HCT116 (cell line): ENCODE measurements around the gene MFN1. TPM values are rescaled to one million over a fixed set of nuclear protein-coding genes. Genes with fewer than 3 reads are reported as not detected.

ENCODE experiments used
- ATAC-seq: fragments of 200-7000 bp; cut with Tn5 transposase; 2 replicates; pipeline ENCODE4 v1.9.1; 2020; ENCODE audit warnings: mild to moderate bottlenecking, moderate library complexity
- BruUV-seq: library from RNA; stranded (reverse); fragments of 400-500 nt; replicated peaks from 2 replicates; lab custom pipeline; 2021; lab: Mats Ljungman, UMichigan
- CTCF ChIA-PET: fragments of 300-600 bp; sonication (Branson Sonifier 250); formaldehyde crosslinking; loops from one replicate; lab custom pipeline; 2021; ENCODE audit warnings: antibody characterized with exemption; lab: Charles Lee
- POLR2A ChIA-PET: fragments of 300-600, 350-600 bp; sonication (Branson Sonifier 250); formaldehyde crosslinking; loops from one replicate; lab custom pipeline; 2021; ENCODE audit warnings: antibody characterized with exemption; lab: Charles Lee
- RAD21 ChIA-PET, 2 experiments: fragments of 300-600 bp; sonication (Branson Sonifier 250); formaldehyde crosslinking; loops; one replicate each; lab custom pipeline; 2023; ENCODE audit warnings: low total read pairs in 2 of 2; ENCODE audit not compliant: uncharacterized antibody in 2 of 2, unreplicated experiment in 2 of 2, low non-redundant PET in 1 of 2; lab: Charles Lee
- DNase-seq: peaks from one replicate; pipeline ENCODE4 v3.0.0-alpha.2; 2010; ENCODE audit warnings: low read depth, low spot score
- H2AFZ ChIP-seq: fragments of 200-600 bp; shearing (Covaris generic), sonication (generic); 2 replicates; pipeline ENCODE4 v1.6.1; 2017; ENCODE audit warnings: low read depth, mixed run types, mixed read lengths, antibody characterized with exemption, low read length; ENCODE audit not compliant: poor library complexity, severe bottlenecking
- H3K27ac ChIP-seq: 2 replicates; pipeline ENCODE4 v1.5.1; 2012; ENCODE audit warnings: low read depth, low read length
- H3K27me3 ChIP-seq: fragments of 200-600 bp; sonication (generic); 2 replicates; pipeline ENCODE4 v1.6.1; 2016; ENCODE audit warnings: mixed run types, low read length, mixed read lengths; ENCODE audit not compliant: insufficient read depth
- H3K36me3 ChIP-seq, 2 experiments: fragments of 200-500 bp in 1 of 2; fragments of 200-600 bp in 1 of 2; sonication (Bioruptor generic) in 1 of 2; sonication (generic) in 1 of 2; 2 replicates each; pipeline versions ENCODE4 v1.5.1 to v1.6.1; 2014 to 2016; ENCODE audit warnings: low read length in 2 of 2, inconsistent platforms in 1 of 2, mixed read lengths in 1 of 2, mixed run types in 1 of 2; ENCODE audit not compliant: insufficient read depth in 2 of 2, control insufficient read depth in 1 of 2
- H3K4me1 ChIP-seq, 2 experiments: fragments of 200-600 bp in 1 of 2; sonication (generic) in 1 of 2; 2 replicates each; pipeline versions ENCODE4 v1.5.1 to v1.6.1; 2012 to 2017; ENCODE audit warnings: low read length in 2 of 2, inconsistent platforms in 1 of 2, mild to moderate bottlenecking in 1 of 2, mixed read lengths in 1 of 2, mixed run types in 1 of 2, moderate library complexity in 1 of 2; ENCODE audit not compliant: insufficient read depth in 2 of 2, control insufficient read depth in 1 of 2
- H3K4me2 ChIP-seq: fragments of 200-600 bp; sonication (generic); 2 replicates; pipeline ENCODE4 v1.6.1; 2017; ENCODE audit warnings: mixed run types, low read length, mixed read lengths
- H3K4me3 ChIP-seq, 2 experiments: fragments of 200-600 bp in 1 of 2; sonication (generic) in 1 of 2; replicated peaks in 1 of 2; 2 replicates each; pipeline ENCODE4 v1.5.1; 2011 to 2016; ENCODE audit warnings: low read length in 2 of 2, control low read depth in 1 of 2, low read depth in 1 of 2, mild to moderate bottlenecking in 1 of 2, mixed read lengths in 1 of 2, mixed run types in 1 of 2
- H3K79me2 ChIP-seq: fragments of 200-600 bp; sonication (generic); 2 replicates; pipeline ENCODE4 v1.6.1; 2017; ENCODE audit warnings: mild to moderate bottlenecking, mixed run types, low read length, moderate library complexity, mixed read lengths; ENCODE audit not compliant: insufficient read depth
- H3K9ac ChIP-seq: fragments of 200-600 bp; sonication (generic); 2 replicates; pipeline ENCODE4 v1.6.1; 2016; ENCODE audit warnings: low read length, mixed read lengths
- H3K9me2 ChIP-seq: fragments of 200-600 bp; sonication (generic), shearing (Covaris generic); 2 replicates; pipeline ENCODE4 v1.6.1; 2017; ENCODE audit warnings: mixed run types, mild to moderate bottlenecking, moderate library complexity; ENCODE audit not compliant: insufficient read depth
- H3K9me3 ChIP-seq, 2 experiments: fragments of 200-500 bp in 1 of 2; fragments of 200-600 bp in 1 of 2; sonication (Bioruptor generic) in 1 of 2; sonication (generic) in 1 of 2; 2 replicates each; pipeline ENCODE4 v1.6.1; 2014 to 2017; ENCODE audit warnings: low read length in 2 of 2, mixed read lengths in 2 of 2, inconsistent platforms in 1 of 2, low read depth in 1 of 2, mild to moderate bottlenecking in 1 of 2, mixed run types in 1 of 2, moderate library complexity in 1 of 2; ENCODE audit not compliant: control insufficient read depth in 1 of 2, insufficient read depth in 1 of 2
- H4K20me1 ChIP-seq: fragments of 200-600 bp; sonication (generic), shearing (Covaris generic); 2 replicates; pipeline ENCODE4 v1.6.1; 2017; ENCODE audit warnings: mixed run types, mild to moderate bottlenecking, moderate library complexity; ENCODE audit not compliant: insufficient read depth
- ATF3 ChIP-seq: IDR thresholded peaks from 2 replicates; pipeline ENCODE4 v1.6.1; 2012
- CEBPB ChIP-seq: IDR thresholded peaks from 2 replicates; pipeline ENCODE4 v1.6.1; 2012; ENCODE audit warnings: low read depth
- ELF1 ChIP-seq: IDR thresholded peaks from 2 replicates; pipeline ENCODE4 v1.6.1; 2012; ENCODE audit warnings: low read depth, borderline replicate concordance
- EZH2phosphoT487 ChIP-seq: fragments of 200-600 bp; IDR thresholded peaks from 2 replicates; pipeline ENCODE4 v1.6.1; 2018; ENCODE audit warnings: antibody characterized with exemption, borderline replicate concordance
- FOSL1 ChIP-seq: IDR thresholded peaks from 2 replicates; pipeline ENCODE4 v1.6.1; 2012; ENCODE audit warnings: low read depth
- JUND ChIP-seq: IDR thresholded peaks from 2 replicates; pipeline ENCODE4 v1.6.1; 2012
- REST ChIP-seq: IDR thresholded peaks from 2 replicates; pipeline ENCODE4 v1.6.1; 2012; ENCODE audit warnings: low read depth
- SP1 ChIP-seq: IDR thresholded peaks from 2 replicates; pipeline ENCODE4 v1.6.1; 2012; ENCODE audit warnings: low read depth
- SRF ChIP-seq: IDR thresholded peaks from 2 replicates; pipeline ENCODE4 v1.6.1; 2012; ENCODE audit warnings: low read depth
- TCF7L2 ChIP-seq: IDR thresholded peaks from 2 replicates; pipeline ENCODE4 v1.7.0; 2011; ENCODE audit warnings: borderline replicate concordance, inconsistent platforms; ENCODE audit not compliant: insufficient read depth, insufficient read length; ENCODE audit errors: extremely low read depth
- YY1 ChIP-seq: IDR thresholded peaks from 2 replicates; pipeline ENCODE4 v1.6.1; 2011; ENCODE audit warnings: low read length, low read depth, moderate library complexity, mild to moderate bottlenecking; ENCODE audit not compliant: insufficient replicate concordance; ENCODE audit errors: extremely low read depth
- ZFX ChIP-seq: fragments of 450-650 bp; IDR thresholded peaks from 2 replicates; pipeline ENCODE4 v1.6.1; 2017
- intact Hi-C: fragments of 100-400 bp; cut with micrococcal nuclease; formaldehyde crosslinking; loops from 2 replicates; pipeline ENCODE4 v1.10.0; 2022
- total RNA-seq: library from RNA; stranded (reverse); gene quantifications from one replicate; pipeline ENCODE4 v1.2.1, GENCODE V29; 2021; ENCODE audit not compliant: unreplicated experiment
- TF ChIP-seq, protein P1 (sequence below), 3 experiments: fragments of 200-600 bp in 1 of 3; sonication (generic) in 1 of 3; IDR thresholded peaks in 2 of 3; conservative IDR thresholded peaks in 1 of 3; 2 replicates each; pipeline ENCODE4 v1.5.1; 2012 to 2017; ENCODE audit warnings: low read depth in 2 of 3, low read length in 2 of 3, antibody characterized with exemption in 1 of 3, borderline replicate concordance in 1 of 3, control low read depth in 1 of 3, mild to moderate bottlenecking in 1 of 3, mixed read lengths in 1 of 3, mixed run types in 1 of 3, moderate library complexity in 1 of 3; ENCODE audit not compliant: insufficient read depth in 1 of 3
- TF ChIP-seq, protein P2 (sequence below): IDR thresholded peaks from 2 replicates; pipeline ENCODE4 v1.6.1; 2012

Gene MFN1
- total RNA-seq, 1 experiment from 2014 or later = 54.6 TPM

DNA sequence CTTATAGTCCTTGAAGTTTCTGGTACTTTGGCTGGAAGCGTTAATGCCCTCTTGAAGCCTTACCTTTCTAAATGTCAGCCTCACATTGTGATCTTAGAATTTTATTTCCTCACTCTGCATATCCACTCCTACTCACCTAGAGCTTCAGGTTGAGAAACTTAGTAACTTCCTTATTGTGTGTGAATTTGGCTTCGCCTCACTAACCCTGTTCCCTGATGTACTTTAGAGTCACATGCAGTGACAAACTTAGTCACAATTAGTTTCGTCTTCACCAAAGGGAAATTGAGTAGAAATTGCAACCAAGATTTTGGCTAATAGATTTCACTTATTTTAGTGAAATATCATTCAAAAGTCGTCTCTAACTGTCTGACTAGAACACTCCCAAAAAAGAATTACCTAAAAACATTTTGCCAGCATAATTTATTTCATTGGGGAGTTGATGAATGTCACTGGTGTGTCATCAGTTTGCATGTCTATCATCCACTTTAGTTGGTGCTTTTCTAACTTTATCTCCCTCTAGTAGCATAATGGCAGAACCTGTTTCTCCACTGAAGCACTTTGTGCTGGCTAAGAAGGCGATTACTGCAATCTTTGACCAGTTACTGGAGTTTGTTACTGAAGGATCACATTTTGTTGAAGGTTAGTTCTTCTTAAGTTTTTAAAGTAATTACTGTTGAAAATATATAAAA lies 960 bp downstream of the MFN1 start (continued):
- TF ChIP-seq JUND (no peak), EZH2phosphoT487 (no peak), CEBPB (no peak), SP1 (no peak; the same call in 1 of the 2 replicates), ELF1 (no peak), ZFX (no peak)
- TF ChIP-seq, protein P1, sequence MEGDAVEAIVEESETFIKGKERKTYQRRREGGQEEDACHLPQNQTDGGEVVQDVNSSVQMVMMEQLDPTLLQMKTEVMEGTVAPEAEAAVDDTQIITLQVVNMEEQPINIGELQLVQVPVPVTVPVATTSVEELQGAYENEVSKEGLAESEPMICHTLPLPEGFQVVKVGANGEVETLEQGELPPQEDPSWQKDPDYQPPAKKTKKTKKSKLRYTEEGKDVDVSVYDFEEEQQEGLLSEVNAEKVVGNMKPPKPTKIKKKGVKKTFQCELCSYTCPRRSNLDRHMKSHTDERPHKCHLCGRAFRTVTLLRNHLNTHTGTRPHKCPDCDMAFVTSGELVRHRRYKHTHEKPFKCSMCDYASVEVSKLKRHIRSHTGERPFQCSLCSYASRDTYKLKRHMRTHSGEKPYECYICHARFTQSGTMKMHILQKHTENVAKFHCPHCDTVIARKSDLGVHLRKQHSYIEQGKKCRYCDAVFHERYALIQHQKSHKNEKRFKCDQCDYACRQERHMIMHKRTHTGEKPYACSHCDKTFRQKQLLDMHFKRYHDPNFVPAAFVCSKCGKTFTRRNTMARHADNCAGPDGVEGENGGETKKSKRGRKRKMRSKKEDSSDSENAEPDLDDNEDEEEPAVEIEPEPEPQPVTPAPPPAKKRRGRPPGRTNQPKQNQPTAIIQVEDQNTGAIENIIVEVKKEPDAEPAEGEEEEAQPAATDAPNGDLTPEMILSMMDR (IDR thresholded peaks at IDR 0.05 in 2 of 3, conservative IDR thresholded peaks at IDR 0.05 in 1 of 3; ENCODE audit: borderline replicate concordance in 1 of 3, insufficient read depth in 1 of 3, low read depth in 2 of 3, low read length in 2 of 3) = no peak

DNA sequence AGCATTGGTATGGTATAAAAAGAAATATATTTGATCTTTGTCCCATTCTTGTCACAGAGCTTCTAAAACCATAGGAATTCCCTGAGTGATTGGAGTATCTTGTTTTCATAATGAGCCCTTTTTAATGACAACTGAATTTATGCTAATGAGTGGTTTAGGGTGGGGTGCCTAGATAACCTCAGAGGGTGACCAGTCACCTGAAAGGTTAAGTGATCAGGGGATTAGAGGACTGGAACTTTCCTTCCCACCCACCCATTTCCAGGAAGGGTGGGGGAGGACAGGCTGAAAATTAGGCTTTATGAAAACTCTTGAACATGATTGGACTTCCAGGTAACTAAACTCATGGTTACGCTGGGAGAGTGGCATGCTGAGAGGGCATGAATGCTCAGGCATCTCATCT lies 8.5 kb downstream of the MFN1 start:
- Histone ChIP-seq H3K9me2 (no peaks in the 10 kb centered on the region), H3K4me3 (no peak overlapping the region), H3K27ac (no peak overlapping the region), H3K4me1 (no peaks in the 10 kb centered on the region), H3K9me3 (no peaks in the 10 kb centered on the region), H3K4me2 (no peak overlapping the region), H2AFZ (no peak overlapping the region), H3K9ac (no peak overlapping the region), H3K79me2 (no peaks in the 10 kb centered on the region), H4K20me1 (no peaks in the 10 kb centered on the region), H3K27me3 (no peaks in the 10 kb centered on the region), H3K36me3 (peaks cover 19 to 22% of the 10 kb centered on the region in 2 experiments; a peak in 3 of 4 replicates)
- DNase-seq = no peak
- ChIA-PET POLR2A (no interaction called here), CTCF (no interaction called here), RAD21 (no interaction called here)
- intact Hi-C loops = no loop called here
- BruUV-seq = no TSS peak
- TF ChIP-seq YY1 (no peak), TCF7L2 (no peak), ELF1 (no peak), CEBPB (no peak), ATF3 (no peak), REST (no peak), SRF (no peak), FOSL1 (no peak), SP1 (no peak)
- TF ChIP-seq, protein P2, sequence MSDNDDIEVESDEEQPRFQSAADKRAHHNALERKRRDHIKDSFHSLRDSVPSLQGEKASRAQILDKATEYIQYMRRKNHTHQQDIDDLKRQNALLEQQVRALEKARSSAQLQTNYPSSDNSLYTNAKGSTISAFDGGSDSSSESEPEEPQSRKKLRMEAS = no peak
- no peak for ATAC-seq
